ENCODE data around the gene DCDC2B.

GRCh38 chr1:32205401-32206370 is 3.2 kb upstream of the DCDC2B start, which contains the start of gene IQCC:
- TF ChIP-seq CTCF (IDR thresholded peaks at IDR 0.05; ENCODE audit: borderline replicate concordance, extremely low read depth, low read length, poor library complexity, severe bottlenecking), result no peak
- no peak for TF ChIP-seq EZH2 (IDR thresholded peaks at IDR 0.05; ENCODE audit: borderline replicate concordance, low read depth, low read length, severe bottlenecking)

Measured in DND-41 (cell line).